ENCODE measurements around the gene NFXL1.

NFXL1 gene

GRCh38 chr4:47830265-47831025, 83.9 kb downstream of the NFXL1 start:
- H3K36me3 ChIP-seq (ENCODE audit: low read length): no peaks in the 10 kb centered on the region
- no peak overlapping the region for H2AFZ ChIP-seq (ENCODE audit: low read depth, low read length, severe bottlenecking)
- H3K9me3 ChIP-seq (ENCODE audit: insufficient read depth, low read length): no peaks in the 10 kb centered on the region
- H3K4me2 ChIP-seq (ENCODE audit: low read depth, low read length, poor library complexity, severe bottlenecking): no peak overlapping the region
- no peaks in the 10 kb centered on the region for H3K9me2 ChIP-seq (replicated peaks; ENCODE audit: insufficient read depth, low read length)
- H3K9ac ChIP-seq (ENCODE audit: low read length): no peak overlapping the region
- H3K79me2 ChIP-seq (ENCODE audit: insufficient read depth, low read length): no peaks in the 10 kb centered on the region
- H3K4me3 ChIP-seq (ENCODE audit: insufficient read depth, low read length, poor library complexity, severe bottlenecking): no peak overlapping the region
- no peak overlapping the region for H3K27ac ChIP-seq (ENCODE audit: low read depth, low read length)
- no peaks in the 10 kb centered on the region for H4K20me1 ChIP-seq (ENCODE audit: low read depth, low read length)
- no peaks in the 10 kb centered on the region for H3F3A ChIP-seq (ENCODE audit: insufficient read depth)
- no peak for TF ChIP-seq EZH2phosphoT487 (conservative IDR thresholded peaks at IDR 0.05; ENCODE audit: low read length)
- no peak for TF ChIP-seq CTCF (IDR thresholded peaks at IDR 0.05; ENCODE audit: insufficient read depth, low read length, poor library complexity, severe bottlenecking)
- no peaks in the 10 kb centered on the region for H3K27me3 ChIP-seq (ENCODE audit: low read length)

GRCh38 chr4:47829438-47829837, 84.9 kb downstream of the NFXL1 start:
- no peaks in the 10 kb centered on the region for H3K9me2 ChIP-seq (replicated peaks; ENCODE audit: insufficient read depth, low read length)
- no peak overlapping the region for H3K27ac ChIP-seq (ENCODE audit: low read depth, low read length)
- H3K4me2 ChIP-seq (ENCODE audit: low read depth, low read length, poor library complexity, severe bottlenecking): no peak overlapping the region
- no peaks in the 10 kb centered on the region for H3F3A ChIP-seq (ENCODE audit: insufficient read depth)
- H3K9ac ChIP-seq (ENCODE audit: low read length): no peak overlapping the region
- no peaks in the 10 kb centered on the region for H3K79me2 ChIP-seq (ENCODE audit: insufficient read depth, low read length)
- TF ChIP-seq EZH2phosphoT487 (conservative IDR thresholded peaks at IDR 0.05; ENCODE audit: low read length) (no peak), CTCF (IDR thresholded peaks at IDR 0.05; ENCODE audit: insufficient read depth, low read length, poor library complexity, severe bottlenecking) (no peak)
- no peaks in the 10 kb centered on the region for H3K9me3 ChIP-seq (ENCODE audit: insufficient read depth, low read length)
- H4K20me1 ChIP-seq (ENCODE audit: low read depth, low read length): no peaks in the 10 kb centered on the region
- H2AFZ ChIP-seq (ENCODE audit: low read depth, low read length, severe bottlenecking): no peak overlapping the region
- H3K4me3 ChIP-seq (ENCODE audit: insufficient read depth, low read length, poor library complexity, severe bottlenecking): no peak overlapping the region
- H3K36me3 ChIP-seq (ENCODE audit: low read length): no peaks in the 10 kb centered on the region
- H3K27me3 ChIP-seq (ENCODE audit: low read length): no peaks in the 10 kb centered on the region

- H4K20me1 ChIP-seq (ENCODE audit: low read depth, low read length): no peaks in the 10 kb centered on the region
- no peaks in the 10 kb centered on the region for H3K9me3 ChIP-seq (ENCODE audit: insufficient read depth, low read length)
- H3K4me3 ChIP-seq (ENCODE audit: insufficient read depth, low read length, poor library complexity, severe bottlenecking): no peak overlapping the region
- H3K36me3 ChIP-seq (ENCODE audit: low read length): no peaks in the 10 kb centered on the region
- no peak overlapping the region for H3K9ac ChIP-seq (ENCODE audit: low read length)
- no peaks in the 10 kb centered on the region for H3K27me3 ChIP-seq (ENCODE audit: low read length)
- no peaks in the 10 kb centered on the region for H3K79me2 ChIP-seq (ENCODE audit: insufficient read depth, low read length)
- H3K4me2 ChIP-seq (ENCODE audit: low read depth, low read length, poor library complexity, severe bottlenecking): no peak overlapping the region
- no peaks in the 10 kb centered on the region for H3K9me2 ChIP-seq (replicated peaks; ENCODE audit: insufficient read depth, low read length)
- TF ChIP-seq EZH2phosphoT487 (conservative IDR thresholded peaks at IDR 0.05; ENCODE audit: low read length) (no peak), CTCF (IDR thresholded peaks at IDR 0.05; ENCODE audit: insufficient read depth, low read length, poor library complexity, severe bottlenecking) (no peak)
- no peak overlapping the region for H3K27ac ChIP-seq (ENCODE audit: low read depth, low read length)
- H2AFZ ChIP-seq (ENCODE audit: low read depth, low read length, severe bottlenecking): no peak overlapping the region
- no peaks in the 10 kb centered on the region for H3F3A ChIP-seq (ENCODE audit: insufficient read depth)
Measured at GRCh38 chr4:47827343-47828047, 86.9 kb downstream of the NFXL1 start.

Data from SU-DHL-6 (cell line).